Trophoblast cell (in vitro differentiated cells and primary cell): Measurements from ENCODE around the gene GCNT4.
A peak's percentile ranks its signal among the peaks of the same experiment; 100 is the strongest.

ENCODE experiments used
- DNase-seq, 2 donors: peaks; one replicate each; pipeline ENCODE4 v3.0.0-alpha.2; 2016
- H2AFZ ChIP-seq: 2 replicates; pipeline ENCODE4 v1.6.1; 2013; ENCODE audit warnings: low read length, moderate library complexity, mild to moderate bottlenecking; ENCODE audit not compliant: insufficient read depth, poor library complexity
- H2AK5ac ChIP-seq: 2 replicates; pipeline ENCODE4 v1.6.1; 2013; ENCODE audit warnings: mild to moderate bottlenecking, low read length
- H2BK120ac ChIP-seq: 2 replicates; pipeline ENCODE4 v1.6.1; 2013; ENCODE audit warnings: low read length, mild to moderate bottlenecking, moderate library complexity; ENCODE audit not compliant: insufficient read depth, poor library complexity
- H2BK12ac ChIP-seq: 2 replicates; pipeline ENCODE4 v1.6.1; 2013; ENCODE audit warnings: mild to moderate bottlenecking, low read length, moderate library complexity
- H2BK5ac ChIP-seq: 2 replicates; pipeline ENCODE4 v1.6.1; 2013; ENCODE audit warnings: low read length, low read depth, moderate library complexity, mild to moderate bottlenecking; ENCODE audit not compliant: poor library complexity
- H3K14ac ChIP-seq: 2 replicates; pipeline ENCODE4 v1.6.1; 2013; ENCODE audit warnings: mild to moderate bottlenecking, low read length
- H3K18ac ChIP-seq: 2 replicates; pipeline ENCODE4 v1.6.1; 2013; ENCODE audit warnings: mild to moderate bottlenecking, low read length
- H3K23ac ChIP-seq: 2 replicates; pipeline ENCODE4 v1.6.1; 2013; ENCODE audit warnings: low read length
- H3K27ac ChIP-seq: 2 replicates; pipeline ENCODE4 v1.5.1; 2013; ENCODE audit warnings: low read depth, mild to moderate bottlenecking, inconsistent platforms, low read length, moderate library complexity
- H3K27me3 ChIP-seq: 2 replicates; pipeline ENCODE4 v1.6.1; 2013; ENCODE audit warnings: inconsistent platforms, mild to moderate bottlenecking, low read length, moderate library complexity; ENCODE audit not compliant: insufficient read depth
- H3K36me3 ChIP-seq, 2 experiments: 1 replicate in 1 of 2; 2 replicates in 1 of 2; pipeline ENCODE4 v1.6.1; 2013; ENCODE audit warnings: low read length in 2 of 2, mild to moderate bottlenecking in 2 of 2, moderate library complexity in 1 of 2; ENCODE audit not compliant: insufficient read depth in 2 of 2, control insufficient read depth in 1 of 2
- H3K4ac ChIP-seq: 2 replicates; pipeline ENCODE4 v1.6.1; 2013; ENCODE audit warnings: low read depth, mild to moderate bottlenecking, low read length, moderate library complexity
- H3K4me1 ChIP-seq, 2 experiments: 1 replicate in 1 of 2; 2 replicates in 1 of 2; pipeline ENCODE4 v1.6.1; 2013; ENCODE audit warnings: low read length in 2 of 2, mild to moderate bottlenecking in 2 of 2, moderate library complexity in 1 of 2; ENCODE audit not compliant: insufficient read depth in 2 of 2, control insufficient read depth in 1 of 2
- H3K4me2 ChIP-seq: 2 replicates; pipeline ENCODE4 v1.6.1; 2013; ENCODE audit warnings: inconsistent platforms, mild to moderate bottlenecking, low read length, moderate library complexity
- H3K4me3 ChIP-seq: 2 replicates; pipeline ENCODE4 v1.5.1; 2013; ENCODE audit warnings: mild to moderate bottlenecking, low read depth, low read length, inconsistent platforms
- H3K79me1 ChIP-seq: one replicate; pipeline ENCODE4 v1.6.1; 2013; ENCODE audit warnings: low read length
- H3K79me2 ChIP-seq: 2 replicates; pipeline ENCODE4 v1.6.1; 2013; ENCODE audit warnings: low read length, mild to moderate bottlenecking; ENCODE audit not compliant: control insufficient read depth, insufficient read depth, poor library complexity
- H3K9ac ChIP-seq: 2 replicates; pipeline ENCODE4 v1.6.1; 2013; ENCODE audit warnings: mild to moderate bottlenecking, low read length
- H3K9me3 ChIP-seq: 2 replicates; pipeline ENCODE4 v1.6.1; 2013; ENCODE audit warnings: low read depth, mild to moderate bottlenecking, control low read depth, inconsistent platforms, low read length; ENCODE audit not compliant: insufficient read depth
- H4K12ac ChIP-seq: 2 replicates; pipeline ENCODE4 v1.6.1; 2013; ENCODE audit warnings: low read depth, mild to moderate bottlenecking, low read length, moderate library complexity
- H4K8ac ChIP-seq: 2 replicates; pipeline ENCODE4 v1.6.1; 2013; ENCODE audit warnings: low read depth, mild to moderate bottlenecking, low read length, moderate library complexity
- H4K91ac ChIP-seq: one replicate; pipeline ENCODE4 v1.6.1; 2013; ENCODE audit warnings: low read depth, mild to moderate bottlenecking, low read length, moderate library complexity
- WGBS: extraction: QIAGEN DNeasy Blood & Tissue Kit; methylation state at CpG from one replicate; pipeline ENCODE4 v1.1.7; 2013; ENCODE audit warnings: missing lambda C conversion rate; ENCODE audit not compliant: insufficient read length, insufficient coverage; ENCODE audit errors: extremely low coverage; 5-methylcytosine and 5-hydroxymethylcytosine counted together

GCNT4 gene

DNA sequence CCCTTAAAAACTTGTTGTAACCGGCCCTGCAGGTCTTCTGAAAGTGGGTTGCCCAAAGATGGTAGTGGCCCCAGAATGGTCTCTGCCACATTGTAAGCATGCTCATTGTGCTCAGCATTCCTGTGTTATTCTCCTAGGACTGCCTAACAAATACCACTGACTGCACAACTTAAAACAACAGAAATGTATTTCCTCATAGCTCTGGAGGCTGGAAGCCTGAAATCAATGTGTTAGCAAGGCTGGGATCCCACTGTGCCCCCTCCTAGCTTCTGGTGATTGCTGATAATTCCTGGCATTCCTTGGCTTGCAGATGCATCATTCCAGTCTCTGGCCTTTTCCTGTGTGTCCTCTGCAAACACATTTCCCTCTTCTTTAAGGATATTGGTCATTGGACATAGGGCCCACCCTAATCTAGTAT, 3.4 kb upstream of the GCNT4 start:
- peaks cover 12 to 21% of the 10 kb centered on the region in 2 experiments for H3K4me1 ChIP-seq
- peaks cover 23% of the 10 kb centered on the region for H3K79me2 ChIP-seq
- no peaks in the 10 kb centered on the region for H3K36me3 ChIP-seq
- no peak overlapping the region for H2BK120ac ChIP-seq
- H3K79me1 ChIP-seq: peaks cover 32% of the 10 kb centered on the region
- no peaks in the 10 kb centered on the region for H3K9me3 ChIP-seq
- no peak overlapping the region for H3K9ac ChIP-seq
- no CpG with 5 or more reads among the region's 1 CpG for WGBS
- H3K18ac ChIP-seq: no peak overlapping the region
- H3K27me3 ChIP-seq: no peaks in the 10 kb centered on the region
- H3K4me3 ChIP-seq: no peak overlapping the region
- DNase-seq: peak; percentile 59 to 86
- no peak overlapping the region for H2AK5ac ChIP-seq
- H4K8ac ChIP-seq: no peak overlapping the region
- no peak overlapping the region for H3K23ac ChIP-seq
- H2AFZ ChIP-seq: no peak overlapping the region
- H3K27ac ChIP-seq: peak overlapping the region; percentile 86
- peak overlapping the region; percentile 87 for H2BK5ac ChIP-seq
- H3K4ac ChIP-seq: no peak overlapping the region
- H3K14ac ChIP-seq: peak overlapping the region; percentile 74
- peak overlapping the region; percentile 53 for H2BK12ac ChIP-seq
- no peak overlapping the region for H3K4me2 ChIP-seq
- no peak overlapping the region for H4K12ac ChIP-seq
- peak overlapping the region; percentile 61 for H4K91ac ChIP-seq

DNA sequence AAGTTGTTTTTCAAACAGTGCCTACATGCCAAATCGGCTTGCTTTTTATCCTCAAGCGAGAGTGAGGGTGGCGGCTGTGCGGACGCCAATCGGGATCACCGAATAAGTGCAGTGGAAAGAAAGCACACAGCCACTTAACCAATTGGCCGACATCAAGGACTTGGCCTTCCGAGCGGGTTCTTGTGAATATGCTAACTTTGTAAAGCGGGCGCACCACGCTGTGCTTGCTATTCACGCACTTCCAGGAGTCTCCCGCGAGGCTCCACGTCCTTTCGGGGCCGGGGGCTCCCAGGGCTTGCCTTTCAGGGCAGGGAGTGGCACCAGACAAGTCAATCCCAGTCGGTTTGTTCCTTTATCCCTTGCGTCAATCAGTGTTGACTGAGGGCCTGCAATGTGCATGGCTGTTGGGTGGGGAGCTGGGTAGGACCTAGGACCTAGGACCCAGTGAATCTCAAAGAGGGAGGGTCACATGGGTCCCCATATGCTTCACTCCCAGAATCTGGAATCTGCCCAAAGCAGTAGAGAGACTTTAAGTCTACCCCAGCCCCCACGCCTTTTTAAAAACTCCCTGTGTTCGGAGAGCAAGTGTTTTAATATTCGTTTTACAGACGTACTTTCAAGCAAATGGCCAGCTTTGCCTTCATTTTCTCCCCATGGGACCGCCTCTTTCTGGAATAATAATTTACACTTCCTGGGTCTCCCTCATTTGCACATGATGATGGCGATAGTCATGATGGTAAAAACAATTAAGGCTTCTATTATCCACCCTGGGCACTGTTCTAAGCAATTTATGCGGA, 2.0 kb upstream of the GCNT4 start:
- Histone ChIP-seq H4K91ac (peak overlapping the region; percentile 95), H3K4me2 (peak overlapping the region; percentile 77), H3K79me1 (peaks cover 34% of the 10 kb centered on the region), H3K4me1 (peaks cover 17 to 30% of the 10 kb centered on the region in 2 experiments), H3K9ac (peak overlapping the region; percentile 85), H3K9me3 (no peaks in the 10 kb centered on the region), H3K27ac (peak overlapping the region; percentile 91), H3K14ac (peak overlapping the region; percentile 96), H3K23ac (no peak overlapping the region), H3K27me3 (no peaks in the 10 kb centered on the region), H3K36me3 (no peaks in the 10 kb centered on the region), H2BK5ac (peak overlapping the region; percentile 83), H2BK120ac (peak overlapping the region; percentile 69), H2AK5ac (no peak overlapping the region), H3K18ac (peak overlapping the region; percentile 33), H2AFZ (peak overlapping the region; percentile 14), H3K4me3 (peak overlapping the region; percentile 86), H3K79me2 (peaks cover 26% of the 10 kb centered on the region), H3K4ac (peak overlapping the region; percentile 8), H2BK12ac (no peak overlapping the region), H4K12ac (peak overlapping the region; percentile 38), H4K8ac (peak overlapping the region; percentile 55)
- DNase-seq: peak in 1 of 2 donors; percentile 29
- WGBS: no CpG with 5 or more reads among the region's 28 CpGs

DNA sequence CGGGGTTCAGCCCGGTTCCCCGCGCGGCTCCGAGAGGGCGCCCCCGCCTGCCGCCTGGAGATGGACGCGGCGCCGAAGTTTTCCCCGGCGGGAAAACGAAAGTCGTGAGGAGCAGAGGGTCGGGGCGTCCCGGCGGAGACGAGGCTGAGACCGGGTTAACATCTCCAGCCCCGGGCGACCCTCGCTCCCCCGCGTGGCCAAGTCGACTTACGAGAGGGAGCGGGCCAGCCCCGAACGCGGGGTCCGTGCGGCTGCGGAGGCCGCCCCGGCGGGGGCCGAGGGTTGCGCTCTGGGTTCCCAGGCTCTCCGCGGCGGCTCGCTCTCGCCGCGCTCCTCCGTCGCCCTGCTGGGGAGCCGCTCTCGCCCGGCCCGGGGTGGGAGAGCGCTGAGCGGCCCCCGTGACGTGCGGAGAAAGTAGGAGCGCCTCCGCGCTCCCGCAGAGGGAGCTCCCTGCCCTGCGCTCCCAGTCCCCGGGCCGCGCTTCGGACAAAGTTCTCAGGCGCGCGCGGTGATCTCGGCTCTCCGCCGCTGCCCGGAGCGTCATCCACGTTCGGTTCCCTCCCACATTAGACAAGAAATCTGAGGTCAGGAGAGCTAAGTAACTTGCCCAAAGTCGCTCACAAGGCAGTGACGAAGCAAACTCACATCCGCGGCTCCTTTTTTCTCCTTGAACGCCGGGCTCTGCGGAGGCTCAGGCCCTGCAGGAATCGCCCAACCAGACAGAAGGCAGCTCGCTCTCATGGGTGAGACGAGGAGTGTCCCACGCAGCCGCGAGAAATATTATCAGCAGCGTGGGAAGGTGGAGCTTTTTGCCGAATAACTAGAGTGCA, 1.2 kb upstream of the GCNT4 start:
- Histone ChIP-seq H2BK12ac (peak overlapping the region; percentile 16), H2AFZ (peak overlapping the region; percentile 82), H4K91ac (peak overlapping the region; percentile 95), H3K79me1 (peaks cover 34% of the 10 kb centered on the region), H3K4ac (peak overlapping the region; percentile 97), H3K14ac (peak overlapping the region; percentile 96), H3K9ac (peak overlapping the region; percentile 85), H3K23ac (no peak overlapping the region), H3K27me3 (no peaks in the 10 kb centered on the region), H2AK5ac (peak overlapping the region; percentile 18), H3K4me3 (peak overlapping the region; percentile 86), H3K9me3 (no peaks in the 10 kb centered on the region), H4K12ac (peak overlapping the region; percentile 36), H2BK5ac (peak overlapping the region; percentile 83), H3K18ac (peak overlapping the region; percentile 63), H3K27ac (peak overlapping the region; percentile 91), H2BK120ac (peak overlapping the region; percentile 75), H4K8ac (peak overlapping the region; percentile 55), H3K4me2 (peak overlapping the region; percentile 77), H3K36me3 (no peaks in the 10 kb centered on the region), H3K79me2 (peaks cover 26% of the 10 kb centered on the region), H3K4me1 (peaks cover 18 to 32% of the 10 kb centered on the region in 2 experiments)
- peak; percentile 71 to 85 for DNase-seq
- WGBS: no CpG with 5 or more reads among the region's 95 CpGs

DNA sequence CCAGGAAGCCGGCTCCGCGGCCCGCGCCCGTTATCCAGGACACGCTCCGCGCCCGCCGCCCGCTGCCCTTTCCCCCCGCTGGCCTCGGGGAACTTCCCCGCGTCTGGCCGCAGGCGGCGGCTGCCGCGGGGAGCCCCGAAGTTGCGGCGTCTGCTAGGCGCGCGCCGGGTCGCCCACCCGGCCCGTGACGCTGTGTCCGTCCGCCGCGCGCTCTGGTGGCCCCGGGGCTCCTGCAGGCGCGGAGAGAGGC, 621 bp upstream of the GCNT4 start:
- WGBS: no CpG with 5 or more reads among the region's 40 CpGs

More for the DNA sequence above, 621 bp upstream of the GCNT4 start:
- H3K27ac ChIP-seq: peak overlapping the region; percentile 91
- H4K8ac ChIP-seq: peak overlapping the region; percentile 55
- peak overlapping the region; percentile 77 for H3K4me2 ChIP-seq
- peaks cover 34% of the 10 kb centered on the region for H3K79me1 ChIP-seq
- peak overlapping the region; percentile 16 for H2BK12ac ChIP-seq
- peak overlapping the region; percentile 85 for H3K9ac ChIP-seq
- peak overlapping the region; percentile 86 for H3K4me3 ChIP-seq
- H3K4me1 ChIP-seq: peaks cover 20 to 34% of the 10 kb centered on the region in 2 experiments
- H3K79me2 ChIP-seq: peaks cover 26% of the 10 kb centered on the region
- no peaks in the 10 kb centered on the region for H3K9me3 ChIP-seq
- H3K23ac ChIP-seq: no peak overlapping the region
- peak overlapping the region; percentile 95 for H4K91ac ChIP-seq
- peak overlapping the region; percentile 83 for H2BK5ac ChIP-seq
- peak overlapping the region; percentile 63 for H3K18ac ChIP-seq
- H2AK5ac ChIP-seq: no peak overlapping the region
- H2AFZ ChIP-seq: peak overlapping the region; percentile 82
- no peaks in the 10 kb centered on the region for H3K27me3 ChIP-seq
- H2BK120ac ChIP-seq: peak overlapping the region; percentile 75
- peak overlapping the region; percentile 97 for H3K4ac ChIP-seq
- H4K12ac ChIP-seq: peak overlapping the region; percentile 36
- H3K36me3 ChIP-seq: no peaks in the 10 kb centered on the region
- H3K14ac ChIP-seq: peak overlapping the region; percentile 96
- DNase-seq: no peak
